NOMO-1 treated with DMSO at 0.1 percent for 48 hours (cell line): Measurements from ENCODE around the gene VILL.
A peak's percentile ranks its signal among the peaks of the same experiment; 100 is the strongest.
"Not testable (repeated sequence)": the region's sequence is repeated elsewhere in the genome, so short reads cannot be mapped to it uniquely, and the experiment has no call there.

ENCODE experiments used
- DNase-seq: peaks from one replicate; lab custom pipeline; 2025; ENCODE audit not compliant: unreplicated experiment; lab: John Stamatoyannopoulos, UW

The VILL gene

DNA sequence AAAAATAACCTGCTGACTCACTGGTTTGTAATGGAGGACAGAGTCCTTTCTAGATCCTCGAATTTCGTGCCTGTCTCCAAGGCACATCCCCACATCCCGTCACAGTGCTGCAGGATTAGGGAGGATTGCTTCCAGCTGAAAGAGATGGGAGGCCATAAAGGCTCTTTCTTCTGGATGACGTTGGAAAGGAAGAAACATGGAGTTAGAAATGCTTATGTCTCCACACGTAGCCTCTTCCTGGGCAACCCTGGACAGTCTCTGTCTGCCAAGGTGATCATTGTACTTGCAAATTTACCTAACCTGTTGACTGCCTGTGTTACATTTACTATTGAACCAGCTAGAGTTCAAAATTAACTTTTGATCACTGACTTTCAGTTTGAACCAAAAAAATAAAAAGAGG lies 27.6 kb upstream of the VILL start:
- DNase-seq: no peak

- DNase-seq: no peak
Measured at GRCh38 chr3:37963635-37964034, 27.0 kb upstream of the VILL start.

DNA sequence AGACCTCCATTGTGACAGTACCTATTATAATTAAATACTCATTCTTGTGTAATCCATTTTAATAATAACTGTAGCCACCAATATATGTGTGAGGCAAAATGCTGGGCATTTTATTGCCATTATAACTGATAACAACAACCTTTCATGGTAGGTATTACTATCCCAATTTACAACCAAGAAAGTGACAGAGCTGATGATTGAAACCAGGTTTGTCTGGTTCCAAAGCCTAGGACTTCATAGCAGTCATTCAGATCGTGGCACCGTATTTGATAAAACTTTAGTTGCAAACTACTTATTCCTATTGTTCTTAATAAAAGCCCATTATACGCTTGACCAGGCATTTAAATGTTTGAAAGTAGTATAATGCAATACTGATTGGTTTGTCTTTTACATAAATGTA lies 26.4 kb upstream of the VILL start:
- no peak for DNase-seq

GRCh38 chr3:37964716-37965115 lies 25.9 kb upstream of the VILL start:
- no peak for DNase-seq

- DNase-seq: peak; percentile 56
Measured at GRCh38 chr3:37967260-37967881, 23.2 kb upstream of the VILL start.

- no peak for DNase-seq
Measured at GRCh38 chr3:37968199-37968598, 22.4 kb upstream of the VILL start.

GRCh38 chr3:37968813-37969595 lies 21.6 kb upstream of the VILL start:
- no peak for DNase-seq

GRCh38 chr3:37969596-37970100 lies 20.9 kb upstream of the VILL start:
- no peak for DNase-seq

- no peak for DNase-seq
Measured at GRCh38 chr3:37970802-37971201, 19.8 kb upstream of the VILL start.

DNA sequence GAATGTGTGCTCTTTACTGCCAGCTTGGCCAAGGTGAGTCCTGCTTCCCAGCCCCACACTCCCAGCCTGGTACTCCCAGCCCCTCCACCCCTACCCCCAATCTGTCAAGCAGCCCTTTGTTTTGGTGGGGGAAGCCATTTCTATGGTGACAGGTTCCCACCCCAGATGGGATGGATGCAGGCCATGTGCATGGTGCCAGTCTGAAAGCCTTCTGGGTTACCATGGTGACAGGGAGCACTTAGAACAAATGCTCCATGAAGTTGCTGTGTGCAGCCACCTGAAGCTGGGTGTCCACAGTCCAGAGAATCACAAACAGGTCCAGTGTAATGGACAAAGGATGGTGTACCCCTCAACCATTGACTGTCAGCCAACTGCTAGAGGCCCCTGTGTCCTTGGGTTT lies 19.1 kb upstream of the VILL start:
- no peak for DNase-seq

GRCh38 chr3:37972056-37972455 lies 18.5 kb upstream of the VILL start:
- DNase-seq: not testable (repeated sequence)

GRCh38 chr3:37973246-37974054 lies 17.1 kb upstream of the VILL start:
- DNase-seq: no peak

DNA sequence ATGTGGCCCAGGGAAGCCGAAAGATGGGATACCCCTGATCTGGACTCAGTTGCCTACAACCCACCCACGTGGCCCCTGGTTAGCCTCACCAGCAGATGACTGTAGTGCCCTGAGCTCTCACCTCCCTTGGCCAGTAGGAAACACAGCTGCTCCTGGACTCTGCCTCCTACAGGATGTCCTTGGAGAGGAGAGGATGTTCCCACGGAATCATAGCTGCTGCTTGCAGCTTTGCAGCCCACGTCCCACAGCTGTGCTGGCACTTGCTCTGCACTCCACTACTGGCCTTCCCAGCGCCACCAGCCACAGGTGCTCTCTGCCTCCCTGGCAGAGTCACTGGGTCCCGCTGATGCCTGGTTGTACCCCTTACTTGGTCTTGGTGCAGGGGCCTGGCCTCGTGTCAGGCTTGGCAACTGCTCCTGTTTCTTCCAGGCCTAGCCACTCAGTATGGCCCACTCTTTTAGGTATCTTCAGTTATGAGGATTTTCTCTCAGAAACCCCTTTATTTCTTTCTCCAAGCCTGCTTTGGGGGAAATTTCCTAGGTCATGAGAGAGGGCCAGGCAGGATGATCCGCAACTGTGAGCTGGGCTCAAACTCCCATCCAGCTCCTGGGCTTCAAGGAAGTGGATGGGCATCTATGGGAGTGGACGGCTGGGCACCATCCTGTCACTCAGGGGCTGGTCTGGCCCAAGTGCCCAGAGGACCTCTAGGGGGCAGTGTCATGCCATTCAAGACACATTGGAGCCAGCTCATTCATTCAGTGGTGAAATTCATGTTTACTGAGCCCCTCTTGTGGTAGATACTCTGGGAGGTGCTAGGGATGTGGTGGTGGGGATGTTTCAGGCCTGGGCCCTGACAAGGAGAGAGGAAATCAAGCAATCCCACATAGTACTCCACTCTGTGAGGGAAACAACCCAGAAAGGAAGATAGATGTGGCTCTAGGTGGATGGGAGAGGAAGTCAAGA lies 16.2 kb upstream of the VILL start:
- DNase-seq: peak; percentile 63

- DNase-seq: peak; percentile 92
Measured at GRCh38 chr3:37979541-37980461, 10.8 kb upstream of the VILL start.

- no peak for DNase-seq
Measured at GRCh38 chr3:37980462-37981347, 9.9 kb upstream of the VILL start.

- DNase-seq: no peak
Measured at GRCh38 chr3:37981348-37981664, 9.3 kb upstream of the VILL start.

DNA sequence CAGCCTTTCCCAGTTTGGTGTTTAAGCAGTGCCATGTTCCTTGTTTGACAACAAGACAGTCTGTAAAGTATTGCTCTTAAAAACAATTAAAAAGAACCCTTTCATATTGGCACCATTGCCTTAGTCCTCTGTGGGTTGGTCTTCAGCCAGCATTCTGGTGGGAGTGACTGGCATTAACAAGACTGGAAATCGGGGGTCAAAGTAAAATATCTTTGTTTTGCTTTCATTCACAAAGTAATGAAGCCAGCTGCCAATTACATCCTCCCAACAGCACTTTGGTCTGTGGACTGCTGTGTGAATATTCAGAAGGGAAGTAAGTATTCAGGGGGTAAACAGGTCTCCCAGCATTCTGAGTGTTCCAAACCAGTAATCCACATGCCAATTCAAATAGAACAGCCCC lies 8.3 kb upstream of the VILL start:
- no peak for DNase-seq

DNA sequence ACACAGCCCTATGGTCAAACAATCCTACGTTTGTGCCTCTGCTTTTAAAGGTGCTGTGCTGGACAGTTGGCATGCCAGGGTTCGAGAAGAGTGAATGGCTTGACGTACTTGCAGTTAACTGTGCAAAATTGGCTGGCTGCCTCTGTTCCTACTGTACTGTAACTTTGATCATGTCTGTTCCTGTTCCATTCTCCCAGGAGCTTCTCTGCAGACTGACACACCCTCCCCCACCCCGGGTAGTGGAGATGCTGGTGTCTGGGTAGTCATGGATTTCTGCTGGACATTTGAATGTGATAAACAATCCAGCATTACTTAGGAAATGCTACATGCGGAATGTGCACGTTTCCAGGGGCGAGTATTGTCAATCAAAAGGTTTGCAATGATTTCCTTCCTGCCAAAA lies 6.5 kb upstream of the VILL start:
- no peak for DNase-seq

DNA sequence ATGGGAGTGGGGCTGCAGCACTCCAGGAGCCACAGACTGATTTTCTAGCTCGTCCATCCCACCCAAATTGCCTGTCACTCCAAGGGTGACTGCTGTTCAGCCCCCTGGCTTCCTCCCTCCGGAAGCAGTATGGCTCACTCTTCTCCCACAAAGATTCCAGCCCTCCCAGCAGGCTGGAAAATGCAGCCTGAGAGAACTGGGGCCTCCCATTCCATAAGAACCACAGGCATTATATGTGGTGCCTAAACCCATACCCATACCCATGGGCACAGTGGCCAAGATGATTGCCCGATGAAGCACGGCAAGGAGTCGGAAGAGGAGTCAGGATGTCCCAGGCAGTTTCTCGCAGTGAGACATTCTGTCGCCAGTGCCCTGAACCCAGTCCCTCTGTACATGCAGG lies 6.0 kb upstream of the VILL start:
- DNase-seq: no peak
